Skin of body (tissue), 2 donors: ENCODE data around the gene CTAGE4. TPM values are rescaled to one million over a fixed set of nuclear protein-coding genes. Genes with fewer than 3 reads are reported as not detected.
"Not testable (repeated sequence)": the region's sequence is repeated elsewhere in the genome, so short reads cannot be mapped to it uniquely, and the experiment has no call there.

Experiments
- DNase-seq: peaks from one replicate; lab custom pipeline; 2025; lab: John Stamatoyannopoulos, UW
- total RNA-seq: library from RNA; depleted of rRNA; stranded (reverse); fragments of >200 nt; gene quantifications from one replicate; pipeline ENCODE4 v1.2.3, GENCODE V29; 2014

CTAGE4 gene
- 9.1 TPM for total RNA-seq

GRCh38 chr7:144183166-144183565, at the start of gene CTAGE4:
TSS of gene CTAGE4 (plus strand) at chr7:144183466. CDS start at chr7:144183504, 38 bp downstream.
- DNase-seq = not testable (repeated sequence)

DNA sequence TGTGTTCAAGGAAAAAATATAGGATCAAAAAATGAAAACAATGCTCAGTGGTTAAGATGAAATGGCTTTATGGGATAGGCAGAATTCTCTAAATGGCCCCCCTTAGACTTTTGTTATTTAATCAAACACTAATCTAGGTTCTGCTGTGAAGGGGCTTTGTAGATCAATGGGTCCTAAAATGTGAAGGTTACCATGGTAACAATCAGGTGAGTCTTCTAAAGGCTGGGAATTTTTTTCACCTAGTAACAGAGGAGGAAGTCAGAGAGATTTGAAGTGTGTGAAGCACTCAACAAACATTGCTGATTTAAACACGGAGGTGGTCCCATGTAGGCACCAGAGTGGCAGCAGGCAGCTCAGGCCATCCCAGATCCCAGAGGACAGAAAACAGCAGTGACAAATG, 49.1 kb upstream of the CTAGE4 start:
- no peak for DNase-seq

DNA sequence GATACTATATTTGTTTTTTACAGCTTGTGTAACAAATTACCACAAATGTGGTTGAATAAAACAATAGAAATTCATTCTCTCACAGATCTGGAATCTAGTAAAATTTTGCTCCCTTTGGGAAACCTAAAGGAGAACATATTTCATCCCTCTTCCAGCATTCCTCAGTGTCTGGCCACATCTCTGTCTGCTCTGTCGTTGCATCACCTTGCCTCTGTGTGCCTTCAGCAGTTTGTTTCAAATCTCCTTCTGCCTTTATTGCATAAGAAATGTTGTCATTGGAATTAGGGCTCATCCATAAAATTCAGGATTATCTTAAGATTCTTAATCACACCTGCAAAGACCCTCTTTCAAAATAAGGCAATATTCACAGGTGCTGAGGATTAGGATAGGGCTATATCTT, 45.8 kb upstream of the CTAGE4 start:
- no peak for DNase-seq

GRCh38 chr7:144142187-144142586, 41.1 kb upstream of the CTAGE4 start:
- no peak for DNase-seq

GRCh38 chr7:144144426-144144825, 38.8 kb upstream of the CTAGE4 start:
- no peak for DNase-seq

DNA sequence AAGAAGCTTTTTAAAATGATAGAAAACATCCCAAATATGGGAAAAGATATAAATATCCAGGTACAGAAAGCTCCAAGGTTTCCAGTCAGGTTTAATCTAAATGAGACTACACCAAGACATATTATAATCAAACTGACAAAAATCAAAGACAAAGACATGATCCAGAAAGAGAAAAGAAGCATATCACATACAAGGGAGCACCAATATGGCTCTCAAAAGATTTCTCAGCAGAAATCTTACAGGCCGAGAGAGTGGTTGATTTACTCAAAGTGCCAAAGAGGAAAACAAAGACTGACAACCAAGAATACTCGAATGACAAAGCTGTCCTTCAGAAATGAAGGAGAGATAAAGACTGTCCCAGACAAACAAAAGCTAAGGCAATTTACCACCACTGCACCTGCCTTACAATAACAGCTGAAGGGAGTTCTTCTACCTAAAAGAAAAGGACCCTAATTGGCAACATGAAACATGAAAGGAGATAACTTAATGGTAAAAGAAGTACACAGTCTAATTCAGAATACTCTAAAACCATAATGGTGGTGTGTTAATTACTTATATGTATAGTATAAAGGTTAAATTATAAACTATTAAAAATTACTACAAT, 34.9 kb upstream of the CTAGE4 start:
- DNase-seq = no peak

GRCh38 chr7:144158861-144159260, 24.4 kb upstream of the CTAGE4 start:
- no peak for DNase-seq

- no peak for DNase-seq
These were observed 18.5 kb upstream of the CTAGE4 start for GRCh38 chr7:144164784-144165183.

GRCh38 chr7:144171594-144172350, 11.5 kb upstream of the CTAGE4 start:
- not testable (repeated sequence) for DNase-seq

- no peak for DNase-seq
These were observed 8.7 kb upstream of the CTAGE4 start for GRCh38 chr7:144174613-144175012.

DNA sequence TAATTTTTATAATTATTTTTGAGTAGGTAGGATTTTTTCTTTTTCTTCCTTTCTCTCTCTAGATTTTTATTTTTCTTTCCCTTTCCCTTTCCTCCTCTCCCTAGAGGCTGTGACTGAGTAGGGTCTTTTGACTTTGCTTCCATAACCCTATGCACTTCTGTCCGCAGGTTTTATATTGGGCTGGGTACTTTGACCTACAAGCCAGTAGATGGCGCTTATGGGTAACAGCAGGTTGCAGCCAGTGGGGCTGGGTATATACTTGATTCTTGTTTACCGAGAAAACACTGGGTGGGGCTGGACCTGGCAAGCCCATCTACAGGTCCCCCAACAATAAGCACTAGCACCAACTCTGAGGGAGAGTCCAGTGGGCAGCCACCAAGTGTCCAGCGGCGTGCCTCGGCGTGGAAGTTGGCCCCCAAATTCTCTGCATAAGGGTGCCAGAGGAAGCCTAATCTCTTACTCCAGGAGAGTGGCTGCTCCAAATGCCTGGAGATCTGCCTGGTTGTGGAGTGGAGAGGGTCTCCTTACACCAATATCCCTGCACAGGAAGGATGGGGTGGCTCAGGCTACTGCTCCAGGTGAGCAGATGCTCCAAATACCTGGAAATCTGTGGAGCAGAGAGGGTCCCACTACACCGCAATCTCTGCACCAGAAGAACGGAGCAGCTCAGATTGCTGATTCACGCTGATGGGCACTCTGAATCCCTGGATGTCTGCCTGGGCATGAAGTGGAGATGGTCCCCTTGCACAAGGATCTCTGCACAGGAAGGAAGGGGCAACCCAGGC, 4.7 kb upstream of the CTAGE4 start:
- DNase-seq = not testable (repeated sequence)

- DNase-seq = not testable (repeated sequence)
These were observed 4.1 kb upstream of the CTAGE4 start for GRCh38 chr7:144179165-144179479.

- DNase-seq = not testable (repeated sequence)
These were observed 4.6 kb downstream of the CTAGE4 start for GRCh38 chr7:144187848-144188247.

DNA sequence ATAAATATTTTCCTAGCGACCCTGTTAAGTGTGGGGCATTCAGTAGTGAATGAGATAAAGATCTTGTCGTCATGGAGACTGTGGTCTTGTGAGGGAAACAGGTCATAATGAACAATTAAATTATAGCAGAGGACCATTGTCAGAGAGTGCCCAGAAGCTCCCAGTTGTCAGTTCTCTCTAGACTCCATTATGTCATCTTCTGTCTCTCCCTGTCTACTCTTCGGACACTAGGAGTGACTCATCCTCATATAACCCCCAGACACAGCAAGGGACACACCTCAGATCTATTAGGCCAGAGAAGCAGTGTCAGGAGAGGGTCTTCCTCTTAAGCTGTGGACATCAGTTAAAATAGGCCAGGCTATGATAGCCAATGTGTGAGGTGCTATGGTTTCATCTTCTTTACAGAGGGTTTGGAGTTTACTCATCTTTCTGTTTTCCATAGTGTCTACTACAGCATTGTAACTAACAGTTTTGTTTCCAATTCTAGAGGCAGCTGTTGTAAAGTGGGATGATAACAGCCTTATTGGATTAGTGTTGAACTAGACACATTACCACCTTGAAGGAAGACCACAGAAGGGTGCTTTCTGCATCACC, 5.4 kb downstream of the CTAGE4 start:
- not testable (repeated sequence) for DNase-seq

DNA sequence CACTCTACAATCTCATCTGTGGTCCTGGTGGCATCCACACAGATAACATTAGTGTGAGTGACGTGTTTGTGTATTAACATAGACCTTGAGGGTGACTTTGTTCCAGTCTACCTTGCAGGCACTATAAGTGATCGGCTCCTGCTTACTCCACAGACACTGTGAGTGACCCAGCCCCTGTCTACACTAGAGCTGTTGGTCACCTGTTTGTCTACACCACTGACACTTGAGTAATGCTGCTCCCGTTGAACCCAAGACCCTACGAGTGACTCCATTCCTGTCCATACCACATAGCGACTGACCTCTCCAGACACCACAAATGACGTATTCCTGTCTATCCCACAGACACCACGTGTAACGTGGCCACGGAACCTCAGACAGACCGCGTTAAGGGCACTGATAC, 10.5 kb downstream of the CTAGE4 start:
- not testable (repeated sequence) for DNase-seq

GRCh38 chr7:144194453-144194852, 11.2 kb downstream of the CTAGE4 start:
- DNase-seq = not testable (repeated sequence)

GRCh38 chr7:144195212-144195872, 12.1 kb downstream of the CTAGE4 start, which contains the start of gene ARHGEF35:
TSS of gene ARHGEF35 (minus strand) at chr7:144195833. CDS start at chr7:144188383, 7,450 bp downstream.
- DNase-seq = not testable (repeated sequence)

GRCh38 chr7:144198934-144199333, 15.7 kb downstream of the CTAGE4 start:
- not testable (repeated sequence) for DNase-seq

GRCh38 chr7:144201978-144202377, 18.7 kb downstream of the CTAGE4 start:
- not testable (repeated sequence) for DNase-seq

DNA sequence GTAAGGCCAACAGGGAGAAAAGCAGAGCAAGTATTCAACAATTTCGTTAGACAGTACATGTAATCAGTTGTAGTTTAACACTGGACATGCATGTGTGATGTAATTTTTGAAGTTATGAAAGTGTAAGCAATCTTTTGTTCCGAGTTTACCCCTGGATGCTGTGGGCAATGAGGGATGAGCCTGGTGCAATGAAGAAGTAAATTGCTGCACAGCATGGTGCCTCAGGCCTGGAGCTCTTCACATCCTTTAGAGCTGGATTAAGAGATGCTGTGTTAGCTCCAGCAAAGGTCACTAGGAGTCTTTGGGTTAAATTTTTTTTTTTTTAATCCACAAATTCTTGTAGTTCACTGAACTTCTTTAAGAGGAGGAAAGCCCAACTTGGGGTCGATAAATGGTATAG, 19.8 kb downstream of the CTAGE4 start:
- not testable (repeated sequence) for DNase-seq

DNA sequence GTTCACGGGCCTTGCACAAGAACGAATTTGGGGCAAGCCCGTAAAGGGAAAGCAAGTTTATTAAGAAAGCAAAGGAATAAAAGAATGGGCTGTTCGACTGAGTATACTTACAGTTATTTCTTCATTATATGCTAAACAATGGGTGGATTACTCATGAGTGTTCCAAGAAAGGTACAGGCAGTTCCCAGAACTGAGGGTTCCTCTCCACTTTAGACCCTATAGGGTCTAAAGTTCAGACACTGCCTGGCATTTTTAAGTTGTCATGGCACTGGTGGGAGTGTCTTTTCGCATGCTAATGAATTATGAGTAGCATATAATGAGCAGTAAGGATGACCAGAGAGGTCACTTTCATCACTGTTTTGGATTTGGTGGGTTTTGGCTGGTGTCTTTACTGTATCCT, 22.0 kb downstream of the CTAGE4 start:
- DNase-seq = not testable (repeated sequence)
